ENCODE results near the gene ASIC4. TPM values are rescaled to one million over a fixed set of nuclear protein-coding genes. Genes with fewer than 3 reads are reported as not detected.

The ASIC4 gene
- total and polyA plus RNA-seq, 2 of the 13 experiments (the other 11 are each of a cell fraction or from before 2014, with no cell fraction given): 0.03 TPM; not detected in 1

- TF ChIP-seq KIAA2018 (CRISPR knock-in tag; IDR thresholded peaks at IDR 0.05; ENCODE audit: borderline replicate concordance) (no peak), ZNF230 (CRISPR knock-in tag; IDR thresholded peaks at IDR 0.05) (no peak), XBP1 (CRISPR knock-in tag; IDR thresholded peaks at IDR 0.05) (no peak), ZNF788 (CRISPR knock-in tag; IDR thresholded peaks at IDR 0.05; ENCODE audit: borderline replicate concordance) (peak; percentile 65; the same call in 1 of the 2 replicates), THAP7 (CRISPR knock-in tag; IDR thresholded peaks at IDR 0.05) (no peak), FOSL1 (CRISPR knock-in tag; IDR thresholded peaks at IDR 0.05; ENCODE audit: borderline replicate concordance) (no peak), ZNF891 (CRISPR knock-in tag; IDR thresholded peaks at IDR 0.05) (no peak), MTA1 (CRISPR knock-in tag; IDR thresholded peaks at IDR 0.05; ENCODE audit: borderline replicate concordance) (no peak), ZBTB42 (CRISPR knock-in tag; IDR thresholded peaks at IDR 0.05) (no peak), ZMAT3 (CRISPR knock-in tag; conservative IDR thresholded peaks at IDR 0.05) (no peak), ZNF773 (CRISPR knock-in tag; IDR thresholded peaks at IDR 0.05; ENCODE audit: borderline replicate concordance) (no peak), SOX13 (IDR thresholded peaks at IDR 0.05) (no peak), SOX13 (CRISPR knock-in tag; conservative IDR thresholded peaks at IDR 0.05 in 1 of 2, IDR thresholded peaks at IDR 0.05 in 1 of 2) (no peak), RCOR2 (CRISPR knock-in tag; IDR thresholded peaks at IDR 0.05) (no peak), ZBTB21 (CRISPR knock-in tag; IDR thresholded peaks at IDR 0.05) (no peak), MTF2 (CRISPR knock-in tag; IDR thresholded peaks at IDR 0.05; ENCODE audit: borderline replicate concordance) (peak; percentile 26; the same call in 1 of the 2 replicates), PRDM10 (CRISPR knock-in tag; IDR thresholded peaks at IDR 0.05; ENCODE audit: low read depth) (no peak), SETDB1 (CRISPR knock-in tag; IDR thresholded peaks at IDR 0.05; ENCODE audit: borderline replicate concordance) (no peak)
Observed at GRCh38 chr2:219495531-219496122, 18.7 kb upstream of the ASIC4 start (continued).

All from HepG2 (cell line).